T-helper 2 cell treated with Interferon-gamma antibody and Interleukin-4, amounts not matched to agents 100 ng/mL and 5 ng/mL, for 36 hours (primary cell): ENCODE measurements around the gene C11orf58. TPM values are rescaled to one million over a fixed set of nuclear protein-coding genes. Genes with fewer than 3 reads are reported as not detected.

Experiments
- intact Hi-C: fragments of 100-400 bp; cut with micrococcal nuclease; formaldehyde crosslinking; loops from one replicate; pipeline ENCODE4 v1.15.1; 2023
- total RNA-seq: library from RNA; stranded (reverse); gene quantifications from 2 replicates; pipeline ENCODE4 v1.2.3, GENCODE V29; 2022

C11orf58 gene
- total RNA-seq = 116 and 118 TPM in 2 replicates

DNA sequence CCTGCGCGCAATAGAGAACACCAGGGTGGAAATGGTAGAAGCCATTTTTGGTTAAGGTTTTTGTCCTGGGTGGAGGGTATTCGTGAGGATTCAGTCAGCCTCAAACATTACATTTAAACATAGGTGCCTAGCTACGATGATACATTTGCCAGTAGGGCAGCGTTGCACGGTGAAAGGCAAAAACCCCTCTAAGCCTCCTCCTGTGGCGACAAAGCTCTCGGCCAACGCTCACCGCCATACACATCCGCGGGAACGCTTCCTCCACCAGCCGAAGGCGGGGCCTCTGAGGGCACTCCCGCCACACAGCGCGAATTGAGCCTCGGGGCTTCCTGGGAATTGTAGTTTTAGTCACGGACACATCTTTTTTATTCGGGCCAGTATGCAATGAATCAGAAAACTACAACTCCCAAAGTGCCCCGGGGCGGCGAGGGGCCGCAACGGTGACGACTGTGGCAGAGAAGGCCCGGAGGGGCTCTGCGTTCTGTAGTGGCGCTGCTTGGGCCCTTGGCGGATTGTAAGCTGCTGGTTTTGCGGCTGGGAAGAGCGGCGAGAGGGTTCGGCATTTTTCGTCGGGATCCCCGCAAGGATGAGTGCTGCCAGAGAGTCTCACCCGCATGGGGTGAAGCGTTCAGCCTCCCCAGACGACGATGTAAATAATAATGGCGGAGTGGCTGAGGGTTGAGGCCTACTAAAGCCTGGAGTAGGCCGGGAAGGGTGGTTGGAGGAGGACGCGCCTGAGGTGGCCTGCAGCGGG, at the start of gene C11orf58:
TSS of gene C11orf58 (plus strand) at position 455 of the 754 bp plus-strand sequence. CDS start at position 587, 132 bp downstream.
- intact Hi-C loops = loop anchor here (1.0 to 5.0 kb wide), 7 partner anchors 132 to 1846 kb away; partner anchors contain the start of genes CYP2R1, GTF2H1, HPS5 and NUCB2

DNA sequence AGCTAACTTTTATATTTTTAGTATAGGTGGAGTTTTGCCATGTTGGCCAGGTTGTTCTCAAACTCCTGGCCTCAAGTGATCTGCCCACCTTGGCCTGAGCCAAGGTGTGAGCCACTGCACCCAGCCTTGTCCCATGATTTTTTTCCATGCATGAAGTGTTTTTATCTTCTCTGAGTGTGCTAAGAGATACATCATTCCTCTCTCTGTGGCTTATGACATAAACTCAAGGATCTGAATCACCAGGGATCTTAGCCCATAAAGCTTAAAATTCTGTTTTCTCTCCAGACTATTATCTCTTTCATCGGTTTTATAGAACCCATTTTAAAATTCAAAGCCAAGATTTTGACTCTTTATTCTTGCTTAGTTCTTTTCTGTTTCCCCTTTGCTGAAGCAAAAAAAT, 48.4 kb upstream of the C11orf58 start:
- intact Hi-C loops = no loop called here

DNA sequence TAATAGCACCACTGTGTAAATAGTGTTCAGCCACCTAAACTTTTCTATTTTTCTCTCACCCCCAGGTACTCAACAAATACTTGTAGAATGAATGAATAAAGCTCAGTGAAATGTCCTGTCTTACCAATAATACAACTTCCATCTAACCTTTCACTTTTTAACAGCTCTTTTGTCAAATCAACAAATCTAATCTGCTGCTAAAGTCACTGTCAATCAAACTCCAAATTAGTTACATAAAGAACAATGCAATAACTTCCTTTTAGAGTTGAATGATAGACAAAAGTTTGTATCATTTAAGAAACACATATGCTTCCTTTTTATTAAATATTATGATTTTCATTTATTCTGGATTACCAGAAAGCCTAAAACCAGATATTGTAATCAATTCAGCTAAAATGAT, 34.7 kb upstream of the C11orf58 start:
- intact Hi-C loops = no loop called here

DNA sequence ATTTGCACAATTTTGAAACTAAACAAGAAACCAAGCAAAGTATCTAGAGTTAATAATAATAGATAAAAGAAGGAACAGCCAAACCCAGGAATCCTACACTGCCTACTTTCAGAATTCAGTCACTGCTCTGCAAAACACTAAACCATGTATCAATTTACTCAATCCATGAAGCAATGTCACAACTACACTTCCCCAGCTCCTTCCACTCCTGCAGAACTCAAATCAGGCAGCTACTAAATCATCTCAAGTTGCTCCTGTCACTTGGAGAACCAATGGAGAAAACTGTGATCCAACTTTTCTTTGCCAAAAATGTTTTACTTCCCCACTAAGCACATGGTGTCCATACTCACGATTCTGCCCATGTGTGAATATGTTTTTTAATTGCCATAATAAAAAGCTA, 24.9 kb upstream of the C11orf58 start:
- intact Hi-C loops = no loop called here

DNA sequence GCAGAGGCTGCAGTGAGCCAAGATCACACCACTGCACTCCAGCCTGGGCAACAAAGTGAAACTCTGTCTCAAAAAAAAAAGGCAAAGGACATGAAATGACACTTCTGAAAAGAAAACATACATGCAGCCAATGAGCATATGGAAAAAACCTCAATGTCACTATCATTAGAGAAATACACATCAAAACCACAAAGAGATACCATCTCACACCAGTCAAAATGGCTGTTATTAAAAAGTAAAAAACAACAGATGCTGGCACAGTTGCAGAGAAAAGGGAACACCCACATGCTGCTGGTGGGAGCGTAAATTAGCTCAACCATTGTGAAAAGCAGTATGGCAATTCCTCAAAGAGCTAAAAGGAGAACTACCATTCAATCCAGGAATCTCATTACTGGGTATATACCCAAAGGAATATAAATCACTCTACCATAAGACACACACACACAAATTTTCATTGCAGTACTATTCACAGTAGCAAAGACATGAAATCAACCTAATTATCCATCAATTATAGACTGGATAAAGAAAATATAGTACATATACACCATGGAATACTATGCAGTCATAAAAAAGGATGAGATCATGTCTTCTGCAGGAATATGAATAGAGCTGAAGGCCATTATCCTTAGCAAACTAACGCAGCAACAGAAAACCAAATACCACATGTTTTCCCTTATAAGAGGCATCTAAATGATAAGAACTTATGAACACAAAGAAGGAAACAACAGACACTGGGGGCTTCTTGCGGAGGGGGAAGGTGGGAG, 15.7 kb upstream of the C11orf58 start:
- intact Hi-C loops = no loop called here

DNA sequence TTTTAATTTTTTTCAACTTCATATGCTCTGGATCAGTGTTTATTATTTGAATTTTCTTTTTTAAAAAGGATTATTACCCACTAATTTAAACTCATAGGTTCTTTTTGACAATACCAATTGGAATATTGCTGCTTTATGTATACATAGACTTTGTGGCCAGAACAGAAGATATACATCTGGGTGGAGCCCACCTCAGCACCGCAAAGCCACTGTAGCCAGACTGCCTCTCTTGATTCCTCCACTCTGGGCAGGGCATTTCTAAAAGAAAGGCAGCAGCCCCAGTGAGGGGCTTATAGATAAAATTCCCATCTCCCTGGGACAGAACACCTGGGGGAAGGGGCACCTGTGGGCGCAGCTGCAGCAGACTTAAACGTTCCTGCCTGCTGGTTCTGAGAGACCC, 10.6 kb upstream of the C11orf58 start:
- intact Hi-C loops = no loop called here

DNA sequence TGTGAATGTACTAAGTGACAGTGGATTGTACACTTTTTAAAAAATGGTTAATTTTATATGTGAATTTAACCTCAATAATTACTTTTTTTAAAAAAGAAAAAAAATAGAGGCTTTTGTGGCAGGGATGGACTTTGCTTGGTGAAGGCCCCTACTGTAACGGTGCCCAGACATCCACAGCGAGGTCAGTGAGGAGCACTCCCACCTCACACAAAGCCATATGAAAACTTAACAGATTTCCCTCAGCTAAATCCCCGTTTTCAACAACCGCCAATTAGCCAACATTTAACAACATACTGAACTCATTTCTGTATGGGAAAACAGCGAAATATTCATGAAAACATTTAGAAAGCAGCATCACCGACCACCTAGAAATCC, 642 bp upstream of the C11orf58 start:
- intact Hi-C loops = loop anchor here (1.0 to 5.0 kb wide), 7 partner anchors 132 to 1846 kb away; partner anchors contain the start of genes CYP2R1, GTF2H1, HPS5 and NUCB2

DNA sequence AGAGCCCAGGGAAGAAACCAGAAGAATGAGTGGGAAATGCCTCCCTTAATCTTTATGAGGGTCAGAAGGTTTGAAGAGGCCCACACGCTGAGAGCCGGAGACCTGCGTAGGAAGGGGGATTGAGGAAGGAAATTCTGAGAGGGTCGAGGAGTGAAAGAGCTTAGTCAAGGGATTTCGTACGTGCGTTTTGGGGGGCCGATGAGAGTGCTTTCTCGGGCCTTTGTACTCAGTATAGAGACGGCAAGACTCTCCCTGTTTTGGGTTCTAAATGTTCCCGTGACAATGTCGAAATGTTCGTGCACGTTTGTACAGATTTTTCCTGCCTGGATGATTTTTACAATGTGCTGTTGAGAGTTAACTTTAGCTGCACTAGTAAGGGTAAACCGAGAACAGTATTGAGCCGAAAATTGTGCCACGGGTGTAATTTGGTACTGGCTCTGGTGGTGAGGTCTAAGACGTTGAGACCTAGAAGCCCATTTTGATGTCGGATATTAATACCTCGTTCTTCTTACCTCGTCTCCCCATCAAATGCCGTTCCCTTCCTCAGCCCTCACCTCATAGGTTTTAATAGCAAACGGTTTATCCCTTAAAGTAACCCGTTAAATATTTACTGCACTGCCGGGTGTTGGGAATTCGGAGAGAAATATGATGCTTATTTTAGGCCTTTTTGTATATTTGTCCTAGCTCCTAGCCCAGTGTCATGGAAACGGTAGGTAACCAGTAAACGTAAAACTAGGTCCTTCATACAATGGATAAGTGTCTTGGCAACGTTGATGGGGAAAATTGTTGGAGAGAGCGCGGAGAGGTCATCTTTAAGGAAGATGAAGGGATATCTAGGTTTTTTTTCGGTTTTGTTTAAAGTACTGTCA, 734 bp downstream of the C11orf58 start:
- intact Hi-C loops = loop anchor here (1.0 to 5.0 kb wide), 7 partner anchors 133 to 1847 kb away; partner anchors contain the start of genes CYP2R1, GTF2H1, HPS5 and NUCB2

DNA sequence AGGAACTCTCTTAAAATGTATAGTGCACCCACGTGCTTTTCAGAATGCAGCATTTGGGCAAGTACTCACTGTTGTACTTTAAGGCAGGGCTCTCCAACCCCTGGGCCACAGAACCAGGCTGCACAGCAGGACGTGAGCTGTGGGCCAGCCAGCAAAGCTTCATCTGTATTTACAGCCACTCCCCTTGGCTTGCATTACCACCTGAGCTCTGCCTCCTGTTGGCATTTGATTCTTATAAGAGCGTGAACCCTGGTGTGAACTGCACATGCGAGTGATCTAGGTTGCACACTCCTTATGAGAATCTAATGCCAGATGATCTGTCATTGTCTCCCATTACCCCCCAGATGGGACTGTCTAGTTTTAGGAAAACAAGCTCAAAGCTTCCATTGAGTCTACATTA, 3.0 kb downstream of the C11orf58 start:
- intact Hi-C loops = no loop called here

DNA sequence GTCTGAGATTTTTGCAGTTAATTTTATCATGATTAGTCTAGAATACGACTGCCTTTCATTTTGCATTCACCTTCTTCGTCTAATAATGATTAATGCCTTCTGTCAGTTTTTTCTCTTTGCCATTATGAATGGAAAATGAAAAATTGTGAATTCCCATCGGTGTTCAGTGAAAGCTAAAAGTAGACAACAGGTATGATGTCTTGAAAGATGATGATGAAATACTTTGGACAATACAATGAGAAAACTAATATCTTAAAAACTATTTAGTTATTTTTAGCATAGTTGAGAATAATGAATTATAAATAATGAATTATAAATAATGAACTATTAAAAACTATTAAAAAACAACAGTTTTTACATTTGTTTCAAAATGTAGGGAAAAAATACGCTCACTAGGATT, 5.0 kb downstream of the C11orf58 start:
- intact Hi-C loops = no loop called here

DNA sequence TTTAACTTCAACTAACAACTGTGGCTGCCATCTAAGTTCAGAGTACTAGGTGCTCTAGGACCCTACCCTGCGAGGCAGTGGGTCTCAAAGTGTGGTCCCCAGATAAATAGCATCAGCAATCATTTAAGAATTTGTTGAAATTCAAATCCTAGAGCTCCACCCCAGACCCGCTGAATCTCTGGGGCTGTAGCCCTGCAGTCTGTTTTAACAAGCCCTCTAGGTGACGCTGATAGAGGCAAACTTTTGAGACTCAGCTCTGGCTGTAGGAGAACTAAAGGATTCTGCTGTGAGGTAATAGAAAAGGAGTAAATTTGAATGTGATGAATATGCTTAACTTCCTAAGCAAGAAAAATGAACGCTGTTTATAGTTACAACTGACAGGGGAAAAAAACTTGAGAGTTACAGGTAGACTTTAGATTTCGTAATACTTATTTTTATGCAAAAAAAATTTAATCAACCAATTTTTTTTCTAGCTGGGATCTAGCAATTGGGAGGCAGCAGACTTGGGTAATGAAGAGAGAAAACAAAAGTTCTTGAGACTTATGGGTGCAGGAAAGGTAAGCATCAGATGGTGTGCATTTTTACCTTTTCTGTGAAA, 5.8 kb downstream of the C11orf58 start:
- intact Hi-C loops = no loop called here

DNA sequence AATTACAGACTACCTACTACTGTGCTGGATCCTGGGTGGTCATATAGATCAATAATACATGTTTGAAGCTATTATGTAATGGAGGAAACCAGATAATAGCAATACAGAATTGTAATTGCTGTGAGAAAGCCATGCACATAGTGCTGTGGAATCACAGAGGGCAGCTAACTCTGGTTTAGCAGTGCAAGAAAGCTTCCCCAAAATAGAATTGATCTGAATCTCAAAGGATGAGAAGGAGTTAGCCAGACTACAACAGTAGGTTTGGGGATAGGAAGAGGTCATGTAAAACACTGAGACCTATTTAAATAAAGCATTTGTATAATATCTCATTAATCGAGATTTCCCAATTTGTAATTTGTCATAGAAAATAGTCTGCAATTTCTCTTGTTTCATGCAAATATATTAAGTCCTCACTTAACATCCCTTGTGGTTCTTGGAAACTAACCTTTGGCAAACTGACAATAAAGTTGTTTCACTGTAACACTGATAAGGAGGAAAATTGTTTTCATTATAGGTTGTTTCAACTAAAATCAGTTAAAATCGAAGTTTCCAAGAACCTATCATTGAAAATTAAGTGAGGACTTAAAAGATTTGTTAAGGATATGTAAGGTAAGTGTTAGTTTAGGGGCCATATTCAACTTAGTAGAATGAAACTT, 7.6 kb downstream of the C11orf58 start:
- intact Hi-C loops = no loop called here

DNA sequence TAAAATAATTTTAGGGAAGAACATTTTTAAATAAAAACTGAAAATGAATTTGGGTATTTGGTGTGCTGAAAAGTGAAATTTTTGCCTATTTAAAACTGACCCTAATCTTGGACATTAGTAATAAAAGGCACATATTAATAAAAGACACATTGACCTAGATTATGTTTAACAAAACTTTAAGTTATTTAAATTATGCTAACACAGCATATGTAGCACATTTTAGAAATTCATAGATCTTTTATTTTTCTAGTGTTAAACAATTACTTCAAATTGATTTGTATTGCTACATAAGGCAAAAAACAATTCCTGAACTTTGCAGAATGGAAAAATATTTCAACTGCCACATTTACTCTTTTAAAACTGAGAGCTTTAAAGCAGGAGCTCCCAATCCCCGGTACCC, 10.6 kb downstream of the C11orf58 start:
- intact Hi-C loops = no loop called here

DNA sequence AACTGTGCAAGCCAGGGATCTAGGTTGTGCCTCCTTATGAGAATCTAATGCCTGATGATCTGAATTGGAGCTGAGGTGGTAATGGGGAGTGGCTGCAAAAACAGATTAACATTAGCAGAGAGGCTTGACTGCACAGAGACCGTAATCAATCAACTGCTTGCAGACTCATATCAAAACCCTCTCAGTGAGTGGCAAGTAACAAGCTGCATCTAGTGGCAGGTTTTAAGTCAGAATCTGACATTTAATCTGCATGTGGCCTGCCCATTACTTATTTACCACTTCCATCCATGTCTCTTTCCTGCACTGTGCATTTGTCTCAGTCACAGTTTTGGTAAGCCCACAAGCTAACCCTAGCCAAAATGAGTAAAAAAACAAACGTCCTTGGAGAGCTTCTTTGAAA, 11.2 kb downstream of the C11orf58 start:
- intact Hi-C loops = no loop called here

DNA sequence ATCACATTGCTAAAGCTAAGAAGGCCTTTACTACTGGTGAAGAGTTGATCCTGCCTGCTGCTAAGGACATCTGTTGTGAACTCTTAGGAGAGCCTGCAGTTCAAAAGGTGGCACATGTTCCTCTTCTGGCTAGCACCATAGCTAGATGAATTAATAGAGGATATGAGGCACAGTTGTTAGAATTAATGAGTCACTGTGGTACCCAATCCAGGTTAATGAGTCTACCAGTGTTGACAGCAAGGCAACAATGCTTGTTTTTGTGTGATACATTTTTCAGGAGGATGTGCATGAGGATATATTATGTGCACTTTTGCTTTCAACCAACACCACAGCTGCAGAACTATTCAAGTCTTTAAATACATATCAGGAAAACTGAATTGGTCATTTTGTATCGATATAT, 12.0 kb downstream of the C11orf58 start:
- intact Hi-C loops = no loop called here

DNA sequence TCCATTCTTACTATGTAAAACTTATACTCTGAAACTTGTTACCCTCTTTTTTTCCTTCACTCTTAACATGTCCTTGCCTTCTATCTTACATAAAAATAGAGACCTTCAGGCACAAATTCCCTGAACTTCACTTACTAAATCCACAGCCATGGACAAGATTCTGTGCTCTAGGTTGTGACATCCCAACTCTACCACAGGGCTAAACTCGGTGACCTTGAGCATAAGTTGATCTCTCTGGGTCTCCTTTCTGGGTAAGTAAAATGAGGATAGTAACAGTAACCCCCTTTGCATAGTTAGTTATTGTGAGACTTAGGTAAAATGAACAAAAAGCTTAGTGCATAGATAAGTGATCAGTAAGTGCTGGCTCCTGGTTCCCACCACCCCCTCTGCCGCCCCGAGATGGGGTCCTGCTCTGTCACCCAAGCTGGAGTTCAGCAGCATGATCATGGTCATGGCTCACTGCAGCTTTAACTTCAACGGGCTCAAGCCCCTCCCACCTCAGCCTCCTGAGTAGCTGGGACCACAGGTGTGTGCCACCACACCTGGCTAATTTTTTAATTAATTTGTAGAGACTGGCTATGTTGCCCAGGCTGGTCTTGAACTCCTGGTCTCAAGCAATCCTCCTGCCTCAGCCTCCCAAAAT, 20.1 kb downstream of the C11orf58 start:
- intact Hi-C loops = no loop called here

DNA sequence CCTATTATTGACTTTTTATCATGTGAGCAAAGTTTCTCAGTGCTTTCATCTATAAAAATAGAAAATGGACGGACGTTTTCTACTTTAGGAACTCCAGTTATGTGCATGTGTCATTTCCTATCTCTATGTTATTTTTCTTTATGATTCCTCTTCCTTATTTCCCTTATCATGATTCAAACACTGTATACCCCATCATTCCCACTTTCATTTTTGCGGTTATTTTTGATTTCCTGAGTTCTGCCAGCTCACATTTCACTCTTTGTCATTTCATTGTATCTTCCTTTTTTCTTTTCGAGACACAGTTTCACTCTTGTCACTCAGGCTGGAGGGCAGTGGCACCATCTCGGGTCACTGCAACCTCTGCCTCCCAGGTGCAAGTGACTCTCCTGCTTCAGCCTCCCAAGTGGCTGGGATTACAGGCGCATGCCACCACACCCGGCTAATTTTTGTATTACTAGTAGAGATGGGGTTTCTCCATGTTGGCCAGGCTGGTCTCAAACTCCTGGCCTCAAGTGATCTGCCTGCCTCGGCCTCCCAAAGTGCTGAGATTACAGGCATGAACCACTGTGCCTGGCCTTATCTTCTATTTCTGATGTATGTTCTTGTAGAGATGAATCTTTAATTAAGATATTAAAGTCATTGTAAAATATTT, 21.5 kb downstream of the C11orf58 start:
- intact Hi-C loops = no loop called here

DNA sequence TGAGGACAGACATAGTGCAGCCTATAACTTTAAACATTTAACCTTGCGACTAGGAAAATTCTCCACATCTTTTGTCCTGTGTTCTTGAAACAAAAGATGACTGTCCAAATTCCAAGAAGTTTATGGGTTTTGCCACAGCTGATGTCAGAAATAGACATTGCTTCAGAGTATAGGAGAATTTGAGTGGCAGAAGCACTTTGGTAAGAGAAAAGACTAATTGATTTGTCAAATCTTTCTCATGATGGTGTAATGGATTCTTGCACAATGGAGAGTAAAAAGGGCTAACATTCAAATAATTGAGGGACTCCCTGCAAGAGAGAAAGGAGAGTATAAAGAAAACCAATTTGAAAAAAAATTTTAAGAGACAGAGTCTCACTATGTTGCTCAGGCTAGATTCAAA, 25.3 kb downstream of the C11orf58 start:
- intact Hi-C loops = no loop called here

DNA sequence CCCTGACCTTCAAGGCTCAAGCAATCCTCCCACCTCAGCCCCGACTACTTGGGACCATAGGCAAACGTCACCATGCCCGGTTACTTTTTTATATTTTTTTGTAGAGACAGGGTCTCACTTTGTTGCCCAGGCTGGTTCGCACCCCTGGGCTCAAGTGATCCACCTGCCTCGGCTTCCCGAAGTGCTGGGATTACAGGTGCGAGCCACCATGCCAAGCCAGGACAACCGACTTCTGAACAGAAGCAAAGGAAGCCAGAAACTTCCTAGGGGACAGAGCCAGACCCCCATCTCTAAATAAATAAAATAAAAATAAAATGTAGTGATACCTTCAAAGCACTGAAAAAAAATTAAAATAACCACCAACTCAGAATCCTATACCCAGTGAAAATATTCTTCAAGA, 26.4 kb downstream of the C11orf58 start:
- intact Hi-C loops = no loop called here

DNA sequence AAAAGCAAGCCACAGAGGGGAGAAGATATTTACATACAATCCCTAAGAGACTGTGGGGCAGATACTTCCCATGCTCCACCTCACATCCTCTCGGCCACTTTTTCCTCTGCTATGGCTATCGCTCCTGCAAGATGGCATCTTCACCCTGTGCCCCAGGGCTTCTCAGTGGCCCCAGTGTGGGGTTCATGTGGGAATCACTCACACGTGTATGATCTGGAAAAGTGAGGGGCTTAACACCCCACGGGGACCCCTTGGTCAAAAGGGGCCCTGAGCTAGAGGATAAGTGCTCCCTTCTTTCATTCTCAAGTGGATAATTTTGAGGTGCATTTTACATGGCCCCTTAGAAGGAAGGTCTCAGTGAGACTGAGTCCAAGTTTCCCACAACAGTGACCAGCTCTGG, 28.7 kb downstream of the C11orf58 start:
- intact Hi-C loops = no loop called here
